OCI-LY7 (cell line): ENCODE results near the gene NFIA. TPM values are rescaled to one million over a fixed set of nuclear protein-coding genes. Genes with fewer than 3 reads are reported as not detected.

Experiments
- BruUV-seq: library from RNA; stranded (reverse); fragments of 400-500 nt; replicated peaks from 2 replicates; lab custom pipeline; 2021; lab: Mats Ljungman, UMichigan
- CTCF ChIA-PET: fragments of 300-600 bp; sonication (Branson Sonifier 250); formaldehyde crosslinking; loops from one replicate; lab custom pipeline; 2022; ENCODE audit warnings: antibody characterized with exemption; ENCODE audit not compliant: unreplicated experiment; lab: Charles Lee
- POLR2A ChIA-PET: fragments of 300-600 bp; sonication (Branson Sonifier 250); formaldehyde crosslinking; loops from one replicate; lab custom pipeline; 2022; ENCODE audit warnings: antibody characterized with exemption; lab: Charles Lee
- DNase-seq: peaks from one replicate; pipeline ENCODE4 v3.0.0-alpha.2; 2015; ENCODE audit warnings: low spot score
- H2AFZ ChIP-seq: fragments of 200-600 bp; sonication (generic), shearing (Covaris generic); 2 replicates; pipeline ENCODE4 v1.6.1; 2014; ENCODE audit warnings: mild to moderate bottlenecking, antibody characterized with exemption, low read length, moderate library complexity
- H3K27ac ChIP-seq: fragments of 200-600 bp; sonication (generic); 2 replicates; pipeline ENCODE4 v1.5.1; 2014; ENCODE audit warnings: mixed run types, low read depth, mild to moderate bottlenecking, moderate library complexity, low read length, inconsistent platforms; ENCODE audit not compliant: poor library complexity, severe bottlenecking
- H3K36me3 ChIP-seq: fragments of 200-600 bp; sonication (generic); 2 replicates; pipeline ENCODE4 v1.6.1; 2014; ENCODE audit warnings: mild to moderate bottlenecking, antibody characterized with exemption, low read length, moderate library complexity, mixed read lengths; ENCODE audit not compliant: insufficient read depth
- H3K4me1 ChIP-seq: fragments of 200-600 bp; sonication (generic); 2 replicates; pipeline ENCODE4 v1.5.1; 2014; ENCODE audit warnings: mild to moderate bottlenecking, low read length; ENCODE audit not compliant: insufficient read depth, poor library complexity, severe bottlenecking
- H3K4me2 ChIP-seq: fragments of 200-600 bp; sonication (generic); 2 replicates; pipeline ENCODE4 v1.6.1; 2014; ENCODE audit warnings: mild to moderate bottlenecking, low read length
- H3K4me3 ChIP-seq: fragments of 200-600 bp; sonication (generic); 2 replicates; pipeline ENCODE4 v1.5.1; 2014; ENCODE audit warnings: mild to moderate bottlenecking, low read depth, low read length; ENCODE audit not compliant: poor library complexity, severe bottlenecking
- H3K79me2 ChIP-seq: fragments of 200-600 bp; sonication (generic); 2 replicates; pipeline ENCODE4 v1.6.1; 2016; ENCODE audit warnings: low read depth, mild to moderate bottlenecking, low read length, moderate library complexity, mixed read lengths; ENCODE audit not compliant: insufficient read depth
- H3K9me2 ChIP-seq: fragments of 200-600 bp; sonication (generic); 2 replicates; pipeline ENCODE4 v1.6.1; 2016; ENCODE audit warnings: mild to moderate bottlenecking, low read length, mixed read lengths; ENCODE audit not compliant: insufficient read depth
- H3K9me3 ChIP-seq: fragments of 200-600 bp; sonication (generic); 2 replicates; pipeline ENCODE4 v1.6.1; 2014; ENCODE audit warnings: mild to moderate bottlenecking, mixed run types, low read length, mixed read lengths
- H4K20me1 ChIP-seq: fragments of 200-600 bp; sonication (generic); 2 replicates; pipeline ENCODE4 v1.6.1; 2014; ENCODE audit warnings: mild to moderate bottlenecking, antibody characterized with exemption, low read length, moderate library complexity, mixed read lengths; ENCODE audit not compliant: insufficient read depth
- EZH2phosphoT487 ChIP-seq: fragments of 200-600 bp; sonication (generic); IDR thresholded peaks from 2 replicates; pipeline ENCODE4 v1.6.1; 2018; ENCODE audit warnings: low read depth, borderline replicate concordance, mild to moderate bottlenecking, mixed run types, antibody characterized with exemption, low read length, moderate library complexity, mixed read lengths
- intact Hi-C: fragments of 100-400 bp; cut with micrococcal nuclease; formaldehyde crosslinking; loops from one replicate; pipeline ENCODE4 v1.10.0; 2022; ENCODE audit not compliant: unreplicated experiment
- total RNA-seq, 2 experiments: library from RNA; depleted of rRNA in 1 of 2; stranded (reverse); fragments of >200 nt in 1 of 2; shearing (Covaris generic) in 1 of 2; gene quantifications; 2 replicates each; pipeline ENCODE4 v1.2.3, GENCODE V29; 2014 to 2022
- TF ChIP-seq, protein P1 (sequence below): fragments of 200-600 bp; sonication (generic); conservative IDR thresholded peaks from 2 replicates; pipeline ENCODE4 v1.5.1; 2014; ENCODE audit warnings: mild to moderate bottlenecking, antibody characterized with exemption, low read length, moderate library complexity, mixed read lengths

The NFIA gene
- total RNA-seq, 2 experiments from 2014 or later: 2.8 to 18.8 TPM

DNA sequence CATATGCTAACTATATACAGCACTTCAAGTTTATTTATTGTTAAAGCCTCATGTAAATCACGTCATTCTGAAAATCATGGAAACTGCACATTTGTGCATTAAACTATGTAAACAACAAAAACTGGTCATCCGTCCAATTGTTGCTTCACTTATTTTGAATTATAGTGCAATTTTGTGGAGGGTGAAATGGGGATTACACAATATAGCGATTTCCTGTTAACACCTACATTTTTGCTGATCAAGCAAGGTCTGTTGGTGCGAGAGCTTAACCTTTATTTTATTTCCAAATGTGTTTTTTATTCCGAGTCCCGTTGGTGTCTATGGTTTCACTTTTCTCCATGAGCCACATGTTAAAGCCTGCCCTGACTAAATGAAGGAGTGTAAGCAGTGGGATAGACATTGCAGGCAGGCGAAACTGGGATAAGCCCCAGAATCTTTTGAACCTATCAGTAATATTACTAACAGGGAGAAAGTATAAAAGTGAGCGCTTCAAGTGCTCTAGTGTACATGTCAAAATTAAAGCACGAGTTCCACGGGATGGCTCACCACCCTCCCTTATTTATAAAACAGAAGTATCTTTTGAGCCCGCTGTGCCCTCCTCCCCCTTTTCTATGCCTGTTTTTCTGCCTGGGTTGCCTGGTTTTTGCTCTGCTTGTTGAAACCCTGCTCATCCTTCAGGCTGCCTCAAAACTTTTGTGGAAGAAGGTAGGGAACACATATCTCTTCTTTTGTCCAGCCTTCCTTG, 120.7 kb downstream of the NFIA start:
- Histone ChIP-seq H3K4me3 (no peak overlapping the region), H3K4me1 (no peaks in the 10 kb centered on the region), H3K27ac (no peak overlapping the region), H2AFZ (no peak overlapping the region), H3K36me3 (no peaks in the 10 kb centered on the region), H3K9me3 (no peaks in the 10 kb centered on the region), H3K9me2 (no peaks in the 10 kb centered on the region), H4K20me1 (0 out of 2 replicates have a peak, but pooled peaks cover 3% of the 10 kb centered on the region), H3K79me2 (no peaks in the 10 kb centered on the region), H3K4me2 (no peak overlapping the region)
- no TSS peak for BruUV-seq
- ChIA-PET POLR2A (no interaction called here), CTCF (no interaction called here)
- TF ChIP-seq, protein P1, sequence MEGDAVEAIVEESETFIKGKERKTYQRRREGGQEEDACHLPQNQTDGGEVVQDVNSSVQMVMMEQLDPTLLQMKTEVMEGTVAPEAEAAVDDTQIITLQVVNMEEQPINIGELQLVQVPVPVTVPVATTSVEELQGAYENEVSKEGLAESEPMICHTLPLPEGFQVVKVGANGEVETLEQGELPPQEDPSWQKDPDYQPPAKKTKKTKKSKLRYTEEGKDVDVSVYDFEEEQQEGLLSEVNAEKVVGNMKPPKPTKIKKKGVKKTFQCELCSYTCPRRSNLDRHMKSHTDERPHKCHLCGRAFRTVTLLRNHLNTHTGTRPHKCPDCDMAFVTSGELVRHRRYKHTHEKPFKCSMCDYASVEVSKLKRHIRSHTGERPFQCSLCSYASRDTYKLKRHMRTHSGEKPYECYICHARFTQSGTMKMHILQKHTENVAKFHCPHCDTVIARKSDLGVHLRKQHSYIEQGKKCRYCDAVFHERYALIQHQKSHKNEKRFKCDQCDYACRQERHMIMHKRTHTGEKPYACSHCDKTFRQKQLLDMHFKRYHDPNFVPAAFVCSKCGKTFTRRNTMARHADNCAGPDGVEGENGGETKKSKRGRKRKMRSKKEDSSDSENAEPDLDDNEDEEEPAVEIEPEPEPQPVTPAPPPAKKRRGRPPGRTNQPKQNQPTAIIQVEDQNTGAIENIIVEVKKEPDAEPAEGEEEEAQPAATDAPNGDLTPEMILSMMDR: no peak
- TF ChIP-seq EZH2phosphoT487: no peak
- intact Hi-C loops: no loop called here
- DNase-seq: no peak

DNA sequence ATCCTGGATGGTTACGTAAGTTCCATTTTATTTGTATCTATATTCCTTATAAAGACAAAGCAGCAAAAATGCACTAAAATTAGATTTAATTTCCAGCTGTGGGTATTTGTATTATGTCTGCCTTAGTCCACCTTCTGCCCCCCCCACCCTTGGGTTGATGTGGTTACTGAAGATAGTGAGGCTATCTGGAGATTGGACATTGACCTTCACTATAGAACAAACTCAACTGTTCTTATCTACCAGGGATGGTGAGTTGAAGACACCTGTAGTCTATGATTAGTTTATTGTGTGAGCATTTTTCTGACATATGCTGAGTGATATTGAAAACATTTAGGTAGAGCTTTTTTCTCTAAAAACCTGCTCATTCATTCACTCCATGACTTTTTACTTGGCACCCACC, 122.2 kb downstream of the NFIA start:
- Histone ChIP-seq H3K9me2 (no peaks in the 10 kb centered on the region), H3K4me2 (no peak overlapping the region), H3K4me3 (no peak overlapping the region), H3K79me2 (no peaks in the 10 kb centered on the region), H3K36me3 (no peaks in the 10 kb centered on the region), H3K9me3 (no peaks in the 10 kb centered on the region), H3K4me1 (no peaks in the 10 kb centered on the region), H3K27ac (no peak overlapping the region), H4K20me1 (0 out of 2 replicates have a peak, but pooled peaks cover 3% of the 10 kb centered on the region), H2AFZ (no peak overlapping the region)
- intact Hi-C loops: no loop called here
- DNase-seq: no peak
- ChIA-PET POLR2A (no interaction called here), CTCF (no interaction called here)
- no peak for TF ChIP-seq EZH2phosphoT487
- TF ChIP-seq, protein P1: no peak
- BruUV-seq: no TSS peak

GRCh38 chr1:61207416-61207815, 125.1 kb downstream of the NFIA start:
- H3K4me3 ChIP-seq: no peak overlapping the region
- H3K27ac ChIP-seq: no peak overlapping the region
- no peaks in the 10 kb centered on the region for H3K9me2 ChIP-seq
- no peak overlapping the region for H2AFZ ChIP-seq
- CTCF ChIA-PET: interaction anchor here (0.5 to 1.0 kb wide), 2 partner anchors 26 to 30 kb away, joined by 3 read pairs; no protein-coding TSS in a partner anchor
- no peak for DNase-seq
- TF ChIP-seq EZH2phosphoT487: no peak
- TF ChIP-seq, protein P1: no peak
- H3K79me2 ChIP-seq: no peaks in the 10 kb centered on the region
- BruUV-seq: no TSS peak
- intact Hi-C loops: no loop called here
- no peak overlapping the region for H3K4me2 ChIP-seq
- H3K9me3 ChIP-seq: no peaks in the 10 kb centered on the region
- no peaks in the 10 kb centered on the region for H4K20me1 ChIP-seq
- no peaks in the 10 kb centered on the region for H3K36me3 ChIP-seq
- no peaks in the 10 kb centered on the region for H3K4me1 ChIP-seq
- POLR2A ChIA-PET: no interaction called here
